ENCODE results near the gene DIAPH2.

Gene DIAPH2

GRCh38 chrX:97211070-97211469 lies 526.4 kb downstream of the DIAPH2 start:
- no peak for DNase-seq

GRCh38 chrX:97215186-97215585 lies 530.5 kb downstream of the DIAPH2 start:
- no peak for DNase-seq

GRCh38 chrX:97224148-97224547 lies 539.5 kb downstream of the DIAPH2 start:
- DNase-seq: no peak

- no peak for DNase-seq
These were observed 544.7 kb downstream of the DIAPH2 start for GRCh38 chrX:97229318-97229717.

GRCh38 chrX:97230948-97231347 lies 546.3 kb downstream of the DIAPH2 start:
- no peak for DNase-seq

- DNase-seq: no peak
These were observed 549.9 kb downstream of the DIAPH2 start for GRCh38 chrX:97234471-97235081.

GRCh38 chrX:97238632-97239031 lies 554.0 kb downstream of the DIAPH2 start:
- DNase-seq: no peak

GRCh38 chrX:97252111-97252510 lies 567.5 kb downstream of the DIAPH2 start:
- no peak for DNase-seq

GRCh38 chrX:97260679-97261078 lies 576.0 kb downstream of the DIAPH2 start:
- no peak for DNase-seq

- DNase-seq: no peak
These were observed 581.9 kb downstream of the DIAPH2 start for GRCh38 chrX:97266406-97267121.

GRCh38 chrX:97267396-97268181 lies 582.9 kb downstream of the DIAPH2 start:
- no peak for DNase-seq

- no peak for DNase-seq
These were observed 583.6 kb downstream of the DIAPH2 start for GRCh38 chrX:97268182-97268680.

- DNase-seq: no peak
These were observed 599.9 kb downstream of the DIAPH2 start for GRCh38 chrX:97284531-97284930.

- no peak for DNase-seq
These were observed 605.6 kb downstream of the DIAPH2 start for GRCh38 chrX:97290199-97290598.

GRCh38 chrX:97294041-97294440 lies 609.4 kb downstream of the DIAPH2 start:
- DNase-seq: no peak

GRCh38 chrX:97295954-97296353 lies 611.3 kb downstream of the DIAPH2 start:
- DNase-seq: no peak

GRCh38 chrX:97306771-97307470 lies 622.3 kb downstream of the DIAPH2 start:
- no peak for DNase-seq

- DNase-seq: no peak
These were observed 623.5 kb downstream of the DIAPH2 start for GRCh38 chrX:97308171-97308570.

GRCh38 chrX:97309487-97310116 lies 625.0 kb downstream of the DIAPH2 start:
- no peak for DNase-seq

GRCh38 chrX:97310373-97310772 lies 625.7 kb downstream of the DIAPH2 start:
- DNase-seq: no peak

- no peak for DNase-seq
These were observed 626.6 kb downstream of the DIAPH2 start for GRCh38 chrX:97311066-97311778.

- no peak for DNase-seq
These were observed 629.7 kb downstream of the DIAPH2 start for GRCh38 chrX:97314345-97314744.

All from hippocampal formation (tissue), 2 donors.